ENCODE results near the gene MAFB. TPM values are rescaled to one million over a fixed set of nuclear protein-coding genes. Genes with fewer than 3 reads are reported as not detected.

The MAFB gene
- total and polyA plus RNA-seq, 7 experiments from 2014 or later: 0.12 to 139 (median 4.4) TPM; not detected in 2

- Mint-ChIP-seq H3K27ac (no peak overlapping the region), H3K9me3 (peaks cover 0 to 4% (median 0%) of the 10 kb centered on the region in 11 donors), H3K36me3 (no peaks in the 10 kb centered on the region), H3K4me3 (no peak overlapping the region), H3K27me3 (peaks cover 0 to 13% (median 9%) of the 10 kb centered on the region in 5 donors), H3K4me1 (no peaks in the 10 kb centered on the region)
- no peaks in the 10 kb centered on the region for H3K36me3 ChIP-seq (ENCODE audit: control insufficient read depth in 2 of 3, insufficient read depth in 3 of 3, low read length in 3 of 3)
- no peaks in the 10 kb centered on the region for H3K4me1 ChIP-seq (ENCODE audit: control insufficient read depth in 2 of 2, insufficient read depth in 2 of 2, low read length in 2 of 2)
- DNase-seq (no peak), ATAC-seq (no peak)
- no peaks in the 10 kb centered on the region for H3K9me3 ChIP-seq (ENCODE audit: control insufficient read depth in 2 of 3, low read length in 3 of 3)
- no peak overlapping the region for H3K27ac ChIP-seq (ENCODE audit: low read depth, low read length)
- no peak overlapping the region for H3K4me3 ChIP-seq (ENCODE audit: low read length)
- POLR2A ChIA-PET: no interaction called here
- CTCF ChIA-PET: no interaction called here
- H3K27me3 ChIP-seq (ENCODE audit: control insufficient read depth in 2 of 2, insufficient read depth in 2 of 2, low read length in 2 of 2): no peaks in the 10 kb centered on the region
- intact Hi-C loops (cut with micrococcal nuclease): no loop called here
These were observed 51.9 kb downstream of the MAFB start for GRCh38 chr20:40637176-40637575.

GRCh38 chr20:40636486-40636885 is 52.5 kb downstream of the MAFB start:
- Mint-ChIP-seq H3K27ac (no peak overlapping the region), H3K27me3 (peaks cover 0 to 13% (median 9%) of the 10 kb centered on the region in 5 donors), H3K4me1 (no peaks in the 10 kb centered on the region), H3K4me3 (no peak overlapping the region), H3K9me3 (peaks cover 0 to 4% (median 0%) of the 10 kb centered on the region in 11 donors), H3K36me3 (no peaks in the 10 kb centered on the region)
- ChIA-PET CTCF (no interaction called here), POLR2A (no interaction called here)
- ATAC-seq (no peak), DNase-seq (no peak)
- no peak overlapping the region for H3K4me3 ChIP-seq (ENCODE audit: low read length)
- intact Hi-C loops (cut with micrococcal nuclease): no loop called here
- no peaks in the 10 kb centered on the region for H3K4me1 ChIP-seq (ENCODE audit: control insufficient read depth in 2 of 2, insufficient read depth in 2 of 2, low read length in 2 of 2)
- H3K36me3 ChIP-seq (ENCODE audit: control insufficient read depth in 2 of 3, insufficient read depth in 3 of 3, low read length in 3 of 3): no peaks in the 10 kb centered on the region
- H3K27ac ChIP-seq (ENCODE audit: low read depth, low read length): no peak overlapping the region
- no peaks in the 10 kb centered on the region for H3K9me3 ChIP-seq (ENCODE audit: control insufficient read depth in 2 of 3, low read length in 3 of 3)
- H3K27me3 ChIP-seq (ENCODE audit: control insufficient read depth in 2 of 2, insufficient read depth in 2 of 2, low read length in 2 of 2): no peaks in the 10 kb centered on the region

- Histone ChIP-seq H3K36me3 (ENCODE audit: control insufficient read depth in 2 of 3, insufficient read depth in 3 of 3, low read length in 3 of 3) (no peaks in the 10 kb centered on the region), H3K27me3 (ENCODE audit: control insufficient read depth in 2 of 2, insufficient read depth in 2 of 2, low read length in 2 of 2) (no peaks in the 10 kb centered on the region), H3K9me3 (ENCODE audit: control insufficient read depth in 2 of 3, low read length in 3 of 3) (no peaks in the 10 kb centered on the region), H3K4me3 (ENCODE audit: low read length) (no peak overlapping the region), H3K4me1 (ENCODE audit: control insufficient read depth in 2 of 2, insufficient read depth in 2 of 2, low read length in 2 of 2) (no peaks in the 10 kb centered on the region), H3K27ac (ENCODE audit: low read depth, low read length) (no peak overlapping the region)
- POLR2A ChIA-PET: no interaction called here
- ATAC-seq: no peak
- Mint-ChIP-seq H3K4me1 (no peaks in the 10 kb centered on the region), H3K9me3 (peaks cover 0 to 4% (median 0%) of the 10 kb centered on the region in 11 donors), H3K27me3 (peaks cover 0 to 13% (median 9%) of the 10 kb centered on the region in 5 donors), H3K27ac (no peak overlapping the region), H3K4me3 (no peak overlapping the region), H3K36me3 (no peaks in the 10 kb centered on the region)
- no peak for DNase-seq
- intact Hi-C loops (cut with micrococcal nuclease): no loop called here
- CTCF ChIA-PET: no interaction called here
These were observed 53.1 kb downstream of the MAFB start for GRCh38 chr20:40635971-40636370.

Measured in naive thymus-derived CD4-positive, alpha-beta T cell (primary cell).